Urinary bladder (tissue), 4 donors: ENCODE measurements around the gene CDK5. TPM values are rescaled to one million over a fixed set of nuclear protein-coding genes. Genes with fewer than 3 reads are reported as not detected.
A peak's percentile ranks its signal among the peaks of the same experiment; 100 is the strongest.

Experiments
- DNase-seq: peaks from one replicate; pipeline ENCODE4 v3.0.0-alpha.2; 2015; ENCODE audit errors: extremely low spot score
- H3K27ac ChIP-seq: one replicate; pipeline ENCODE4 v1.5.1; 2013; ENCODE audit warnings: low read depth, mild to moderate bottlenecking, moderate library complexity
- H3K36me3 ChIP-seq: one replicate; pipeline ENCODE4 v1.6.1; 2013; ENCODE audit warnings: mild to moderate bottlenecking, moderate library complexity; ENCODE audit not compliant: insufficient read depth
- H3K4me1 ChIP-seq: one replicate; pipeline ENCODE4 v1.6.1; 2013; ENCODE audit warnings: mild to moderate bottlenecking, moderate library complexity; ENCODE audit not compliant: insufficient read depth
- H3K4me3 ChIP-seq: one replicate; pipeline ENCODE4 v1.5.1; 2013; ENCODE audit warnings: low read depth, low read length
- WGBS: extraction: QIAGEN DNeasy Blood & Tissue Kit; methylation state at CpG from one replicate; pipeline ENCODE4 v1.1.7; 2013; 5-methylcytosine and 5-hydroxymethylcytosine counted together
- polyA plus RNA-seq: library from polyadenylated mRNA; stranded (reverse); fragments of 200-250 nt; gene quantifications from one replicate; pipeline ENCODE4 v1.2.3, GENCODE V29; 2013
- total RNA-seq: library from RNA; depleted of rRNA; stranded (reverse); fragments of >200 nt; gene quantifications from one replicate; pipeline ENCODE4 v1.2.3, GENCODE V29; 2014
- donor health status: healthy with polysubstance abuse.
- donor health status: healthy.

The CDK5 gene
- total and polyA plus RNA-seq, 2 donors: 6.7 to 9.4 TPM

DNA sequence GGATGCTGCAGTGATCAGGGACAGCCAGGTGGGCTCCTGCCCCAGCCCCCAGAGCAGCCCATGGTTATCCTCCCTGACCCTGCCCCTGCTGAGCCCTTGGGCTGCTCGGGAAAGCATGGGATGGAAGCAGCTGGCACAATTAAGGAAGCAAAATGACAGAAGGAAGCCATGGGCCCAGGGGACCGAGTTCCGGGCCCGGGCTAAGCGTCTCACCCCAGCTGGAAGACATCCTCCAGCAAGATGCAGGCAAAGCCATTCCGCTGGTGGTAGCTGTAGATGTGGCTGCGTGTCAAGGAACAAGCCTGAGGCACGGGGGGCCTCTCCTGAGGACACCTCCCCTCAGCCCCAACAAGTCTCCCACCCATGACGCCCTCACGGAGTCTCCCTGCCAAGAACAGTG is 34.5 kb downstream of the CDK5 start:
- H3K4me3 ChIP-seq: no peak overlapping the region
- H3K27ac ChIP-seq: no peak overlapping the region
- H3K36me3 ChIP-seq: no peaks in the 10 kb centered on the region
- no peak for DNase-seq
- H3K4me1 ChIP-seq: no peaks in the 10 kb centered on the region
- 68% methylated on average over 10 of the region's 10 CpGs for WGBS

DNA sequence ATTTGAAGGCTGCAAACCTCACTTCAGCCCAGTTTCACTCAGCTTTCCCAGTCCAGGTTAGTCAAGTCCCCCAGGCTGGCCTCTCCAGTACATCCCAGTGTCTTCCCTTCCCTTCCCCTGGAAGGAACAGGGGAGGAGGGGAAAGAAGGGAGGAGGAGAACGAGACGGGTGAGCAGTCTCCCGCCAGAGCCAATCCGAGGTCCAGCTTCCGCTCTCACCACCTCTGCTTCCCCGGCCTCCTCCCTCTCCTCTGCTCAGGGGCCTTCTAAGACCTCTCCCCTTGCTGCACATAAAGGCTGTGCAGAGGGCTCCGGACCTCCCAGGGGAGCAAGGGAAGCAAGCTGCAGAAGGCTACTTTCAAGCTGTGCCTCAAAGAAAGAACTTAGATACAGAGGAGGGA is 37.5 kb downstream of the CDK5 start:
- Histone ChIP-seq H3K4me1 (no peaks in the 10 kb centered on the region), H3K4me3 (no peak overlapping the region), H3K27ac (no peak overlapping the region), H3K36me3 (no peaks in the 10 kb centered on the region)
- whole genome bisulfite sequencing: 44% methylated on average over 7 of the region's 7 CpGs
- DNase-seq: no peak

DNA sequence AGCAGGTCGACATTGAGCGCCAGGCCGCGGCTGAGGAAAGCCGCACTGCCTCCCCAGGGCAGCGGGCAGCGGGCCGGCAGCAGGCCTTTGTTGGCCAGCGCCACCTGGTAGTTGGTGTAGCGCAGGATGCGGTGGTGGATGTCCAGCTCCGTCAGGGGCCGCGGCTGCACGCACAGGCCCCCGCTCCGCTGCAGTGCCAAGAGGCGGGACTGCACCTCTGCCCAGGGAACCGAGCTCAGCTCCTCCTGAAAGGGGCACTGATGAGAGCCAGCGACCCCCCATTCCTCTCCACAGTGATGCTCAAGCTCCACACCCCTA is 38.6 kb downstream of the CDK5 start:
- Histone ChIP-seq H3K36me3 (no peaks in the 10 kb centered on the region), H3K4me1 (no peaks in the 10 kb centered on the region), H3K4me3 (no peak overlapping the region), H3K27ac (no peak overlapping the region)
- 22% methylated on average over 20 of the region's 20 CpGs for WGBS
- no peak for DNase-seq

DNA sequence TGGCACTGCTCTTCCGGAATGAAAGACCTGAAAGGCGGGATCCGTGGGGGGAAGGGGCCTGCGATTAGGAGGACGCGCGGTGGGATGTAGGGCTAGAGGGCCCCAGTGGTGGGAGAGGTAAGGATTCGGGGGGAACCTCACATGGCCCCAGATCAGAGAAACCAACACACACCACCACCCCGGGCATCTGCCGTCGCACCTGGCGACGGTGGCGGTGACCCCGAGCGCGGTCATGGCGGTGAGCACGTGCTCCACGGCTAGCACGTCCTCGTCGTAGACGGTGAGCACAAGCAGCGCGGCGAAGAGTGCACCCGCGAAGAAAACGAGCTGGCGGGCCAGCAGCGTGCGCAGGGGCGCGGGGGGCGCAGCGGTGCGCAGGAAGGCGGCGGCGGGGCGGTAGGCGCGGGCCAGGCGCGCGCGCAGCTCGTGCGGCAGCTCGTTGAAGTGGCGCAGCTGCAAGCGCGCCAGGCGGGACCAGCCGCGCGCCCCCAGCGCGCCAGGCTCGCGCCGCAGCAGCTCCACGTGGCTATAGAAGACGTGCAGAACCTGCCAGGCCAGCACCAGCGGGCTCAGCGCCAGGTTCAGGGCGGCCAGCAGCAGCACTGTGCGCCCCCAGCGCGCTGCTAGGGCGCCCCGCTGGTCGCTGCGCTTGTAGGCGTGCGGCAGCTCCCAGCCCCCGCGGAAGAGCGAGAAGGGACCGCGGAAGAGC is 39.1 kb downstream of the CDK5 start:
- H3K36me3 ChIP-seq: no peaks in the 10 kb centered on the region
- WGBS: under 1% methylated on average over 82 of the region's 82 CpGs
- H3K4me3 ChIP-seq: no peak overlapping the region
- H3K4me1 ChIP-seq: no peaks in the 10 kb centered on the region
- no peak for DNase-seq
- H3K27ac ChIP-seq: no peak overlapping the region

DNA sequence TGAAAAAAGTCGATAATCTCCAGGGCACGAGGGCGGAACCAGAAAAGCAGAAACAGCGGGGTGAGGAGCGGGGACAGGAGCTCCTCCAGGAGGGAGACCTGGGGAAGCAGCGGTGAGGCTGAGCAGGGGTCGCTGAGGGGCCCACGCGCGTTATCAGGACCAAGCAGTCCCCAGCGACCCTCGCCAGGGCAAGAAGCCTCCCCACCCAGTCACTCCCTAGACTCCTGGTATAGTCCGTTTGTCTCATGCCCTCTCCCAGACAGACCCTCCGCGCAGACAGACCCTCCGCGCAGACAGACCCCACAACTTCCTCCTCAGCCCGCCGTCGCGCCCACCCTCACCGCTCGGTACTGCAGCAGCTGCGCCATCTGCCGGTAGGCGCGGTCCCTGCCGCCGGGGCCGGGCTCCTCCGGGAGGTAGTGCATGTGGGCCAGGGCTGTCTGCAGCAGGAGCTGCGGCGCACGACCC is 39.7 kb downstream of the CDK5 start:
- WGBS: 3% methylated on average over 34 of the region's 34 CpGs
- no peak overlapping the region for H3K27ac ChIP-seq
- no peaks in the 10 kb centered on the region for H3K4me1 ChIP-seq
- DNase-seq: no peak
- no peak overlapping the region for H3K4me3 ChIP-seq
- H3K36me3 ChIP-seq: no peaks in the 10 kb centered on the region

DNA sequence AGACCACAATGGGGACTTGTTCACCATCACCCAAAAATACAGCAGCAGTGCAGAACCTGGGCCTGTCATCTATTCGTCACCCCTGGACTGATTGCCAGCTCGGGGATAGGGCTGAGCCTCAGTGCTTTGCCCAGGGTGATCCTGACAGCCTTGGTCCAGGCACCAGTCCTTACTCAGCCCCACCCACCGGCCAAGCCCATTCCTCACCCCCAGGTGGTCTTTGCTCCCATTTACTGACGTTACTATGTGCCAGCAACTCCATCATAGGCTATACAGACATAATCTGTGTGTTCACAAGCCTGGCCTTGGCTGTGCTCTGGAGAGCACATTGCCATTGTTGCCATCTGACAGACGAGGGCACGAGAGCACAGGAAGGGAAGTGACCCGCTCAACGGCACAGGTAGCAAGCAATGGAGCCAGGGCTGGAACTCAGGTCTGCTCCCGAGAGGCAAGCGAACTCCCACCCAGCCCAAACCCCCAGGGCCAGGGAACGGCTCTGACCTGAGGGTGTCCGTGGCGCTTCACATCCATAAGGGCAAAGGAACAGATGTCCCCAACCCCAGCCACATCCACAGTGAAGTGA is 40.2 kb downstream of the CDK5 start:
- H3K36me3 ChIP-seq: no peaks in the 10 kb centered on the region
- no peak overlapping the region for H3K4me3 ChIP-seq
- H3K27ac ChIP-seq: no peak overlapping the region
- H3K4me1 ChIP-seq: no peaks in the 10 kb centered on the region
- no peak for DNase-seq
- WGBS: 53% methylated on average over 13 of the region's 13 CpGs

DNA sequence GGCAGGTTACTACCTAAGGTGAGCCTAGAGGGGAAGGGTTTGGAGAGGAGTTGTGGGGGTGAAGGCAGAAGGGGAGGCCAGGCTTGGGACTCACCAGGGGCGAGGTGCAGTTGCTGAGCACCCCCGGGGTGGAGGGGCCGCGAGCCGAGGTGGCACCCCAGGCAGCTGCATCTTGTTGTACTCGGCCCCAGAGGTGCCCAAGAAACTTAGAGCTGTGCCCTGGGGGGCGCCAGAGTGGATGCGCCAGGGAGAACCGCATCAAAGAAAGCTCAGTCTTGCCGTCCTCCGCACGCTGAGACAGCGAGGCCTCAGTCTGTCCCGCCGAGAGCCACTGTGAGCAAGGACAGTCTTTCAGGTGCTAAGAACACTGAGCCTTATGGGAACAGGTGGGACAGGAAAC is 40.8 kb downstream of the CDK5 start:
- Histone ChIP-seq H3K27ac (no peak overlapping the region), H3K4me1 (no peaks in the 10 kb centered on the region), H3K36me3 (no peaks in the 10 kb centered on the region), H3K4me3 (no peak overlapping the region)
- no peak for DNase-seq
- 89% methylated on average over 15 of the region's 15 CpGs for WGBS

DNA sequence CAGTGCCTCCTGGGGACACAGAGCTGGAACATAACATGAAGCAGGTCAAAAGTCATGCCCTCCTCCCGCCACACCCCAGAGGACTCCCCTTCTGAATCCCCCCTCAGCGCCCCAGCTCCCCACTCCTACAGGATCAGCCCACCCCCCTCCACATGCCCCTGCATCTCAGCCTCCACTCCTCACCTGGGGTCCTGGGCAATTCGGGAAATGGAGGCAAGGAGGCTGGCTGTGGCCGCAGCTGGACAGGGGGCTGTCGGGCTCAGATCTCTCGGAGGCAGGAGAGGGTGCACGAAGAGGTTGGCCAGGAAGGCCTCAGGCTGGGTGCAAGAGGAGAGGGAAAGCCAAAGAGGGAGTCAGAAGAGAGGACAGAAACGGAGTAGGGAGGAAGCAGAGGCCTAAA is 41.2 kb downstream of the CDK5 start:
- H3K27ac ChIP-seq: no peak overlapping the region
- no peaks in the 10 kb centered on the region for H3K4me1 ChIP-seq
- 89% methylated on average over 8 of the region's 8 CpGs for WGBS
- no peak overlapping the region for H3K4me3 ChIP-seq
- H3K36me3 ChIP-seq: no peaks in the 10 kb centered on the region
- no peak for DNase-seq

DNA sequence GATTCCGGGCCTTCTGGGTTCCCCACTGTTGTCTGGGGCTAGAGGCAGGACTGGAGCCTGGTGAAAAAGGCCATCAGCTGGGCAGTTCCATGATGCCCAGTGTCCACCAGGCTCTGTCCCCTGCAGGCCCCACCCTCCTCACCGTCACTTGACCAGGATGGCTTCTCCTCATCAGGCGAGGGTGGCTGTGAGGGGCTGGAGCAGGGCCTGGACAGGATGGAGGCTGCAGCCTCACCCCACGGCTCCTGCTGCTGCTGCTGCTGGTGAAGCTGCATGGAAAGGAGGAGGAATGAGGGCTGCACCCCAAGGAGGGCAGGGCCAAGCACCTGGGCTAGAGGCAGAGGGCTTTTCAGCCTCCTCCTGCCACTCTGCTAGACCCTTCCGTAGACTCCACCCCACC is 41.7 kb downstream of the CDK5 start:
- Histone ChIP-seq H3K4me3 (no peak overlapping the region), H3K27ac (no peak overlapping the region), H3K36me3 (no peaks in the 10 kb centered on the region), H3K4me1 (no peaks in the 10 kb centered on the region)
- no peak for DNase-seq
- WGBS: 83% methylated on average over 5 of the region's 5 CpGs

DNA sequence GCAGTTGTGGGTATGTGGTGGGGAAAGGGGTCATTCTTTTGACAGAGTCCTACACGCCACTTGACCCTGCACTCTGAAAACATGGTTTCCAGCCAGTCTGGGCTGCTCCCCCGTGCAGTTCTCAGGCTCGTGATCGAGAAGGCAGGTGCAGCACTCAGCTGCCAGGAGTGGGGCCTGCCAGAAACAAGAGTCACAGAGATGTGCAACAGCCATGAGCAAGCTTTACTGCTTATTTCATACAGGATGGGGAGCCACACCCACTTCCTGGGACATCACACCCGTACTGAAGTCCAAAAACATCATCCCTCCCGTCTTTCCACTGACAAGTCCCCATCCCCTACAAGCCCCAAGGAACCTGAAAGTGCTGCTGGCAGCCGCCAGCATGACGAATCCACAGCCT is 42.7 kb downstream of the CDK5 start:
- H3K4me1 ChIP-seq: no peaks in the 10 kb centered on the region
- H3K27ac ChIP-seq: no peak overlapping the region
- H3K36me3 ChIP-seq: no peaks in the 10 kb centered on the region
- no peak overlapping the region for H3K4me3 ChIP-seq
- WGBS: 81% methylated on average over 8 of the region's 8 CpGs
- DNase-seq: no peak

DNA sequence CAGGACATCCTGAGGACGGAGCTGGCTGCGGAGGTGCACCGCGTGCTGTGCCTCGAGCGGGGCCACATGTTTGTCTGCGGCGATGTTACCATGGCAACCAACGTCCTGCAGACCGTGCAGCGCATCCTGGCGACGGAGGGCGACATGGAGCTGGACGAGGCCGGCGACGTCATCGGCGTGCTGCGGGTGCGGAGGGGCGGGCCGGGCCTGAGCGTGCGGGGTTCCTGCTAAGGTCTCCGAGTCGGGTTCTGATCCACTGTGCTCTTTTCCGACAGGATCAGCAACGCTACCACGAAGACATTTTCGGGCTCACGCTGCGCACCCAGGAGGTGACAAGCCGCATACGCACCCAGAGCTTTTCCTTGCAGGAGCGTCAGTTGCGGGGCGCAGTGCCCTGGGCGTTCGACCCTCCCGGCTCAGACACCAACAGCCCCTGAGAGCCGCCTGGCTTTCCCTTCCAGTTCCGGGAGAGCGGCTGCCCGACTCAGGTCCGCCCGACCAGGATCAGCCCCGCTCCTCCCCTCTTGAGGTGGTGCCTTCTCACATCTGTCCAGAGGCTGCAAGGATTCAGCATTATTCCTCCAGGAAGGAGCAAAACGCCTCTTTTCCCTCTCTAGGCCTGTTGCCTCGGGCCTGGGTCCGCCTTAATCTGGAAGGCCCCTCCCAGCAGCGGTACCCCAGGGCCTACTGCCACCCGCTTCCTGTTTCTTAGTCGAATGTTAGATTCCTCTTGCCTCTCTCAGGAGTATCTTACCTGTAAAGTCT is 43.8 kb downstream of the CDK5 start:
- peak overlapping the region; percentile 8 for H3K4me3 ChIP-seq
- no peaks in the 10 kb centered on the region for H3K36me3 ChIP-seq
- H3K27ac ChIP-seq: no peak overlapping the region
- WGBS: 30% methylated on average over 55 of the region's 55 CpGs
- peak; percentile 63 for DNase-seq
- no peaks in the 10 kb centered on the region for H3K4me1 ChIP-seq

DNA sequence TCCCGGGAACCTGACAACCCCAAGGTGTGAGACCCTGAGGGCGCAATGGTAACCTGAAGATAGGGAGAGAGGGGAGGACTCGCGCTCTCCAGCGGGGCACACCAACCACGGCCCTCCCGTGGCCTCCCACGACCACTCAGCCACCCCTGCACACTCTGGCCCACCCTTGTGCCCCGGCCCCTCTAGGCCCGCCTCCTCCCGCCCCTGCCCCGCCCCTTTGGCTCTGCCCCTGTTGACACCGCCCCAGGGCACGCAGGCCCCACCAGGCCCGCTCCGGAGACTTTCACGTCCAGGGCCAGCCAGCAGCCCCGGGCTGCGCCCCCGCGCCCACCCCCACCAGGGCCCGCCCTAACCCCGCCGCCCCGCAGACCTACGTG is 44.4 kb downstream of the CDK5 start:
- DNase-seq: no peak
- WGBS: 17% methylated on average over 26 of the region's 26 CpGs
- Histone ChIP-seq H3K4me3 (peak overlapping the region; percentile 8), H3K27ac (no peak overlapping the region), H3K4me1 (no peaks in the 10 kb centered on the region), H3K36me3 (no peaks in the 10 kb centered on the region)

DNA sequence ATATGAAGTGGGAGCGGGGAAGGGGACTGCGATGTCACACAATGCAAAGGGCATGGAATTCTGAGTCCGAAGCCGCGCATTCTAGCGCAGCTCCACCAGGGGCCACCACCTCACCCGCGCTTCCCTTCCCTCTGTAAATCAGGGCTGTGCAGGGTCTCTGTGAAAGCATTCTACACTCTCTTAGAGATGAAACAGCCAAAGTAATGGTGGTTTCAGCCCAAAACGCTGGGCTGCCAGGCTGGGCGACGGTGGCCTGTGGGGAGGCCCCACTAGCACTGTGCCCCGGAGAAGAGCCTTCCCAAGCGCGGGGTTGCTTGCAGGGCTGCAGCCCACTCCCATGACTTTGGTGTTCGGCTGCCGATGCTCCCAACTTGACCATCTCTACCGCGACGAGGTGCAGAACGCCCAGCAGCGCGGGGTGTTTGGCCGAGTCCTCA is 44.8 kb downstream of the CDK5 start:
- 33% methylated on average over 23 of the region's 23 CpGs for WGBS
- Histone ChIP-seq H3K36me3 (no peaks in the 10 kb centered on the region), H3K27ac (no peak overlapping the region), H3K4me3 (no peak overlapping the region), H3K4me1 (no peaks in the 10 kb centered on the region)
- no peak for DNase-seq

DNA sequence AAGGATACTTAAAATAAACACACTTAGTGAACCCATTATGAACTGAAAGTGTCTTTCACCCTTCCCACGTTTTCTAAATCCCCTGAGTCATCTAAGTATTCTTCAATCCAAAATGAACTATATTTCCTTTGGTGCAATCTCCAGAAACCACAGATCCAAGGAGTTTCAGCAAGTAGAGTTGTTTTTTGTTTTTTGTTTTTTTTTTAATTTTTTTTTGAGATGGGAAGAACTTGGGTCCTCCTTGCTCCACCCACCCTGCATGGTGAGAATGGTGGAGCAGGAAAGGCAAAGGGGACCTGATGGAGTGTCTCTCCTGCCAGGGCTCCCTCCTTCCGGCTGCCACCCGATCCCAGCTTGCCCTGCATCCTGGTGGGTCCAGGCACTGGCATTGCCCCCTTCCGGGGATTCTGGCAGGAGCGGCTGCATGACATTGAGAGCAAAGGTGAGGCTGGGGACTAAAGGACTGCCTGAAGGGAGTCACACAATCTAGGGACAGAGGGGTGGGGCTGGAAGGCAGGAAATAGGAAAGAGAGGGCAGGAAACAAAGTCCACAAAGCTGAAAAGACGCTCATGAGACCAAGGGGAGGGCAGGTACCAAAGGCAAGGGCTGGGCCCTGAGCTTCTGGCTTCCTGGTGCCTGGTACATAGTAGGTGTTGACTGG is 45.5 kb downstream of the CDK5 start:
- Histone ChIP-seq H3K4me3 (no peak overlapping the region), H3K27ac (no peak overlapping the region), H3K4me1 (no peaks in the 10 kb centered on the region), H3K36me3 (no peaks in the 10 kb centered on the region)
- WGBS: 79% methylated on average over 6 of the region's 6 CpGs
- DNase-seq: no peak
